Psoas muscle (tissue), 8 donors: Measurements from ENCODE around the gene IGF1R. TPM values are rescaled to one million over a fixed set of nuclear protein-coding genes. Genes with fewer than 3 reads are reported as not detected.

Source experiments
- ATAC-seq, 4 donors: fragments of 200-7000 bp; cut with Tn5 transposase; one replicate each; pipeline ENCODE4 v1.9.1; 2020; ENCODE audit warnings: moderate library complexity in 3 of 4, mild to moderate bottlenecking in 2 of 4
- DNase-seq, 2 donors: peaks; one replicate each; pipeline ENCODE4 v3.0.0-alpha.2; 2020
- H3K27ac ChIP-seq: fragments of 200-600 bp; one replicate; pipeline ENCODE4 v1.8.0; 2022
- H3K27me3 ChIP-seq, 3 donors: fragments of 200-600 bp in 1 of 3; one replicate each; pipeline versions ENCODE4 v1.6.1 to v1.8.0; 2013 to 2022; ENCODE audit warnings: low read length in 2 of 3, mild to moderate bottlenecking in 2 of 3, moderate library complexity in 1 of 3; ENCODE audit not compliant: insufficient read depth in 3 of 3
- H3K36me3 ChIP-seq, 2 donors: fragments of 200-600 bp in 1 of 2; one replicate each; pipeline versions ENCODE4 v1.6.1 to v1.8.0; 2013 to 2022; ENCODE audit warnings: low read depth in 1 of 2, mild to moderate bottlenecking in 1 of 2, moderate library complexity in 1 of 2; ENCODE audit not compliant: insufficient read depth in 1 of 2
- H3K4me1 ChIP-seq: fragments of 200-600 bp; one replicate; pipeline ENCODE4 v1.8.0; 2022
- H3K4me3 ChIP-seq: fragments of 200-600 bp; one replicate; pipeline ENCODE4 v1.8.0; 2022; ENCODE audit warnings: mild to moderate bottlenecking
- H3K9me3 ChIP-seq: fragments of 200-600 bp; one replicate; pipeline ENCODE4 v1.8.0; 2022
- WGBS, 3 donors: extraction: QIAGEN DNeasy Blood & Tissue Kit; methylation state at CpG; one replicate each; pipeline versions ENCODE4 v1.1.6 to v1.1.7; 2013; 5-methylcytosine and 5-hydroxymethylcytosine counted together
- intact Hi-C, 2 donors: fragments of 100-400 bp; cut with DNase I; formaldehyde crosslinking; loops; one replicate each; pipeline versions ENCODE4 v1.11.0 to v1.14.2; 2022
- polyA plus RNA-seq, 3 donors: library from polyadenylated mRNA; stranded (reverse); fragments of 200-250 nt; gene quantifications; one replicate each; pipeline ENCODE4 v1.2.3, GENCODE V29; 2013
- total RNA-seq, 4 donors: library from RNA; stranded (reverse); fragmentation: NEBNext Ultra II Directional in 2 of 4; extraction: Animal tissue kit (Norgen Biotek cat#: 25700) in 2 of 4; gene quantifications; one replicate each; pipeline versions ENCODE4 v1.2.1 to v1.2.4, GENCODE V29; 2021 to 2023
- TF ChIP-seq, protein P1 (sequence below): fragments of 200-600 bp; IDR thresholded peaks from one replicate; pipeline ENCODE4 v1.8.0; 2022; ENCODE audit warnings: antibody characterized with exemption
- donor health status: healthy with polysubstance abuse.
- donor health status: DM: no; HTN: no; CAD: no; lungs with moderate emphysema.
- donor health status: Bipolar disorder and iron deficiency.
- donor health status: healthy.
- donor health status: DM: yes; HTN: yes; CAD: no.
- donor health status: DM: no; HTN: no; CAD: no.
- donor health status: DM: no; HTN: no; CAD: no.
- donor health status: DM: yes; HTN: yes; CAD: no.

The IGF1R gene
- total and polyA plus RNA-seq, 7 donors, result 2.1 to 20.4 (median 12.0) TPM

DNA sequence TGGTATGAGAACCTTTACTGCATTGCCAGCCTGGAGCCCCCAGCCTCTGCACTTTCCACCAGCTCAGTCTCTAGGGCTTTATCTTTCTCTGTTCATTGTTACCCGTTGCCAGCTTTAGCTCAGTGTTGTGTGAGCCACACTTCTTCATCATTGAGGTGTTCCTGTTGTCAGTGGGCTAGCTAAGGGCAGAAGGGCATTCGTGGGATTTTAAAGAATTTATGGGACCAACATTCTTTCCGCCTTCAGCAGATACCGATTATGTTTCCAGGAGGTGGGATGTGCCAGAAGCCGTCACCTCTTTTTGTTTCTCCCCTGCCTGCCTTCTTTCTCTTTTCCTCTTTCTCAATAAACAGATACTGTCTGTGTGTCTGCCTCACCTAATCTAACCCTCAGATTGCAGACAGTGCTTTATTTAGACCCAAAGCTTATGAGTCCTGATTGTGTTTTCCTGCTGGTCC, 294.7 kb downstream of the IGF1R start:
- Histone ChIP-seq H3K4me3 (peak overlapping the region; percentile 8), H3K36me3 (peaks cover 0 to 39% of the 10 kb centered on the region in 2 donors), H3K27me3 (no peaks in the 10 kb centered on the region), H3K4me1 (peaks cover 59% of the 10 kb centered on the region), H3K27ac (peak overlapping the region; percentile 91), H3K9me3 (no peaks in the 10 kb centered on the region)
- ATAC-seq (peak; percentile 11 to 59 (median 46)), DNase-seq (no peak)
- WGBS, 3 donors, result 22 to 37% (median 30%) methylated on average over 5 of the region's 5 CpGs
- TF ChIP-seq, protein P1, sequence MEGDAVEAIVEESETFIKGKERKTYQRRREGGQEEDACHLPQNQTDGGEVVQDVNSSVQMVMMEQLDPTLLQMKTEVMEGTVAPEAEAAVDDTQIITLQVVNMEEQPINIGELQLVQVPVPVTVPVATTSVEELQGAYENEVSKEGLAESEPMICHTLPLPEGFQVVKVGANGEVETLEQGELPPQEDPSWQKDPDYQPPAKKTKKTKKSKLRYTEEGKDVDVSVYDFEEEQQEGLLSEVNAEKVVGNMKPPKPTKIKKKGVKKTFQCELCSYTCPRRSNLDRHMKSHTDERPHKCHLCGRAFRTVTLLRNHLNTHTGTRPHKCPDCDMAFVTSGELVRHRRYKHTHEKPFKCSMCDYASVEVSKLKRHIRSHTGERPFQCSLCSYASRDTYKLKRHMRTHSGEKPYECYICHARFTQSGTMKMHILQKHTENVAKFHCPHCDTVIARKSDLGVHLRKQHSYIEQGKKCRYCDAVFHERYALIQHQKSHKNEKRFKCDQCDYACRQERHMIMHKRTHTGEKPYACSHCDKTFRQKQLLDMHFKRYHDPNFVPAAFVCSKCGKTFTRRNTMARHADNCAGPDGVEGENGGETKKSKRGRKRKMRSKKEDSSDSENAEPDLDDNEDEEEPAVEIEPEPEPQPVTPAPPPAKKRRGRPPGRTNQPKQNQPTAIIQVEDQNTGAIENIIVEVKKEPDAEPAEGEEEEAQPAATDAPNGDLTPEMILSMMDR, result no peak
- intact Hi-C loops, result loop anchor here in 1 of 2 donors (5.0 kb wide), 1 partner anchor 114 kb away; no protein-coding TSS in a partner anchor

DNA sequence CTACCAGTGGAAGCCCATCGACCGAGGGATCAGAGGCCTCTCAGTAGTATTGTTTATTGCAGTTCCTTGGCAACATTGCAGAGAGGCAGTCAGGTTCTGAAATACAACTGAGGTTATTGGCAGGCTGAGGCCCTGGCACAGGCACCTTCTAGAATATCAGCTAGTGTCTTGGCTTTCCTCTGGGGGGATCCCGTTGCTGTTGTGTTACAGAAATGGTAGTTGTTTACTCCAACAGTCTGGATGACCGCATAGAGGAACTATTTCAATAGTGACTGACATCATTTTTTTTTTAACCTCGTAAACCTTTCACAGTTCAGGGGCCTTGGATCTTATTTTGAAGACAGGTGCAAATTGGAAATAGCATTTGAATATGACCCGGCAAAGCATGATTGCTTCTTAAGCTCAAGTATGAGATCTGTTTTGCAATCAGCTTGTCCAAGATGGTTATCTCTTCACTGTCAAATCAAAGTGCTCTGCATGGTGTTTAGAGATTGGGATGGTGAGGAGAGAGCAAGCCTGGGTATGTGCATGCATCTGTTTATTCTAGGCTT, 295.3 kb downstream of the IGF1R start:
- TF ChIP-seq, protein P1, result no peak
- Histone ChIP-seq H3K4me1 (peaks cover 62% of the 10 kb centered on the region), H3K9me3 (no peaks in the 10 kb centered on the region), H3K4me3 (peak overlapping the region; percentile 8), H3K27ac (peak overlapping the region; percentile 91), H3K36me3 (peaks cover 0 to 38% of the 10 kb centered on the region in 2 donors), H3K27me3 (no peaks in the 10 kb centered on the region)
- 17 to 27% (median 21%) methylated on average over 6 of the region's 6 CpGs for WGBS, 3 donors
- peak; percentile 84 to 92 (median 88) for ATAC-seq
- intact Hi-C loops, result loop anchor here (1.0 to 5.0 kb wide), 2 partner anchors 114 to 115 kb away; no protein-coding TSS in a partner anchor
- DNase-seq, result peak; percentile 61 to 92

DNA sequence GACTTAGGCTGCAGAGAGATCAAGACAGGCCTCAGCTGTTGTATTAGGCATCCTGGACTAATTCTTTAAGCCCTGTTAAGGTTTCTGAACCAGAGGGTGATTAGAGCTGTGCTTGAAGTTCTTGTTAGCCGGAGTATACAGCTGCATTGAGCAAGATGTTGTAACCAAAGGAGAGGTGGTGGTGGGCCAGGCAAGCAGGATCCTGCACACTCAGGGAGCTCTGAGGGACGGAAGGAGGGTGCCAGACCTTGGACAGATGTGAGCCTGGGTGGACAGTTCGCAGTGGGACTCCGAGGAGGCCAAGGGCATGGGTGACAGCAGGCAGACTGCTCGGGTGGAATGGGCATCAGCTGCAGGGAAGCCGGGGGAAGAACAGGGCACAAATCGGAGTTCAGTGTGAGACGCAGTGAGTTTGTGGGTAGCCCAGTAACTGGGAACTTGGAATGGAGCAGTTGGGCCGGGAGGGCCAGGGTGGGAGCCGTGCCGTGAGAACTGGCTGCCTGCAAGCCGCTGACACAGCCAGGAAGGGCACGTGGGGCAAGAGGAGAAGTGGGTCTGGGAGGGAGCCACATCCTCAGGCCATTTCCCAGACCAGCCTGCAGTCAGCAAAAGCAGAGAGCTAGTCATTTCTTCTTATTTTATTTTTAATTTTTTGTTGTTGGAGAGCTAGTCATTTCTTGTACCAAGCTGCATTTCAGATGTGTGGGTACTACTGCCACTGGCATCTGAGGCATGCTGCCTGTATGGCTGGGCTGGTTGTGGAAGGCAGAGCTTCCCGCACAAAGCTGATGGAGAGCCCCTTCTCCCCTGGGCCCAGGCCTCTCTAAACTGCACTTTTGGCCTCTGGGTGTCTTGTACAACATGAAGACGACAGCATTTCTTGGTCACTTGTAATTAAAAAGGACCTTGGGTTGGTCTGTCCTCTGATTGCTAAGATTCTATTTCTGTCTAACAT, 298.2 kb downstream of the IGF1R start:
- ATAC-seq, result peak; percentile 66 to 74 (median 69)
- H3K4me1 ChIP-seq, result peaks cover 70% of the 10 kb centered on the region

DNA sequence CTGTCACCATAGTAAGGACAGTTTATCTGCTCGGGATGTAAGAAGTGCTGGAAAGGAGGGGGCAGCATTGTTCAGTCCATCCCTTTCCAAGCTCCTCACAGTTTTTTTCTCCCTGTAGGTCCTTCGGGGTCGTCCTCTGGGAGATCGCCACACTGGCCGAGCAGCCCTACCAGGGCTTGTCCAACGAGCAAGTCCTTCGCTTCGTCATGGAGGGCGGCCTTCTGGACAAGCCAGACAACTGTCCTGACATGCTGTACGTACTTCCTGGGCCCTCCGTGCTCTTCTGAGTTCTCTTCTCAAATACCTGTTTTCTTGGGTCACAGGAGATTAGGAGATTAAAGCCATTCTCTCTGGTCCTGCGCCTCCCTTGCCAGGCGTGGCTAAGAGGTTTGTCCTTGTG, 300.1 kb downstream of the IGF1R start:
- Histone ChIP-seq H3K4me1 (peaks cover 68% of the 10 kb centered on the region), H3K27ac (peak overlapping the region; percentile 91), H3K36me3 (peaks cover 0 to 23% of the 10 kb centered on the region in 2 donors), H3K9me3 (no peaks in the 10 kb centered on the region), H3K27me3 (no peaks in the 10 kb centered on the region), H3K4me3 (no peak overlapping the region)
- ATAC-seq, result no peak
- no peak for DNase-seq
- 75 to 84% (median 82%) methylated on average over 13 of the region's 13 CpGs for WGBS, 3 donors
- intact Hi-C loops, result no loop called here
- TF ChIP-seq, protein P1, result no peak

More for the DNA sequence above, 298.2 kb downstream of the IGF1R start:
- Histone ChIP-seq H3K36me3 (peaks cover 0 to 25% of the 10 kb centered on the region in 2 donors), H3K27me3 (no peaks in the 10 kb centered on the region), H3K9me3 (no peaks in the 10 kb centered on the region), H3K4me3 (peak overlapping the region; percentile 2), H3K27ac (peak overlapping the region; percentile 91)
- TF ChIP-seq, protein P1, result no peak
- 22 to 29% (median 25%) methylated on average over 15 of the region's 15 CpGs for WGBS, 3 donors
- intact Hi-C loops, result no loop called here
- DNase-seq, result peak; percentile 44 to 85
